NCI-H524 treated with DMSO at 0.1 percent for 48 hours (cell line): ENCODE results near the gene SMIM22.
"Not testable (repeated sequence)": the region's sequence is repeated elsewhere in the genome, so short reads cannot be mapped to it uniquely, and the experiment has no call there.

Experiments used
- DNase-seq: peaks from one replicate; lab custom pipeline; 2025; lab: John Stamatoyannopoulos, UW

The SMIM22 gene

GRCh38 chr16:4768549-4769305 lies 26.4 kb upstream of the SMIM22 start:
- peak; percentile 87 for DNase-seq

- DNase-seq, result no peak
These were observed 25.9 kb upstream of the SMIM22 start for GRCh38 chr16:4769306-4769638.

GRCh38 chr16:4771646-4772045 lies 23.5 kb upstream of the SMIM22 start:
- no peak for DNase-seq

- DNase-seq, result no peak
These were observed 22.8 kb upstream of the SMIM22 start for GRCh38 chr16:4772351-4772750.

- DNase-seq, result no peak
These were observed 20.2 kb upstream of the SMIM22 start for GRCh38 chr16:4775005-4775404.

- DNase-seq, result no peak
These were observed 18.9 kb upstream of the SMIM22 start for GRCh38 chr16:4776141-4776705.

- no peak for DNase-seq
These were observed 17.7 kb upstream of the SMIM22 start for GRCh38 chr16:4777339-4778049.

- no peak for DNase-seq
These were observed 17.1 kb upstream of the SMIM22 start for GRCh38 chr16:4778050-4778392.

GRCh38 chr16:4780235-4780634 lies 14.9 kb upstream of the SMIM22 start:
- no peak for DNase-seq

- DNase-seq, result no peak
These were observed 11.8 kb upstream of the SMIM22 start for GRCh38 chr16:4783251-4783950.

- DNase-seq, result no peak
These were observed 11.2 kb upstream of the SMIM22 start for GRCh38 chr16:4783951-4784336.

GRCh38 chr16:4784444-4784987 lies 10.7 kb upstream of the SMIM22 start:
- not testable (repeated sequence) for DNase-seq

- no peak for DNase-seq
These were observed 9.3 kb upstream of the SMIM22 start for GRCh38 chr16:4785758-4786433.

GRCh38 chr16:4787068-4787467 lies 8.1 kb upstream of the SMIM22 start:
- no peak for DNase-seq

GRCh38 chr16:4787627-4788482 lies 7.3 kb upstream of the SMIM22 start, which contains the start of gene SEPTIN12:
Gene SEPTIN12 (minus strand): TSS chr16:4788345. CDS start chr16:4787645, 700 bp downstream.
- DNase-seq, result peak; percentile 98

GRCh38 chr16:4788489-4788889 lies 6.7 kb upstream of the SMIM22 start:
- no peak for DNase-seq

GRCh38 chr16:4788910-4789309 lies 6.3 kb upstream of the SMIM22 start:
- DNase-seq, result no peak

- no peak for DNase-seq
These were observed 4.9 kb upstream of the SMIM22 start for GRCh38 chr16:4790261-4790660.

- DNase-seq, result no peak
These were observed 4.3 kb upstream of the SMIM22 start for GRCh38 chr16:4790871-4791270.

GRCh38 chr16:4792951-4793513 lies 2.1 kb upstream of the SMIM22 start:
- no peak for DNase-seq
